PC-3 (cell line): ENCODE data around the gene DHX32.
"Not testable (repeated sequence)": the region's sequence is repeated elsewhere in the genome, so short reads cannot be mapped to it uniquely, and the experiment has no call there.

Experiments
- CTCF ChIP-seq: fragments of 300-600 bp; sonication (generic); conservative IDR thresholded peaks from 2 replicates; pipeline ENCODE4 v1.5.1; 2017; ENCODE audit warnings: antibody characterized with exemption, low read depth, mild to moderate bottlenecking, low read length
- EZH2phosphoT487 ChIP-seq: fragments of 300-600 bp; sonication (generic); IDR thresholded peaks from 2 replicates; pipeline ENCODE4 v1.6.1; 2018; ENCODE audit warnings: mild to moderate bottlenecking, antibody characterized with exemption, low read length, borderline replicate concordance

- TF ChIP-seq EZH2phosphoT487, CTCF: not testable (repeated sequence)
Observed at GRCh38 chr10:125905069-125905994, 24.2 kb upstream of the DHX32 start.
